GM19372 (cell line): ENCODE measurements around the gene GCK.

ENCODE experiments used
- ATAC-seq: cut with Tn5 transposase; IDR thresholded peaks from one replicate; pipeline ENCODE4 v1.9.1; 2021; ENCODE audit warnings: mild to moderate bottlenecking, low read depth, moderate library complexity; ENCODE audit not compliant: unreplicated experiment

GCK gene

GRCh38 chr7:44158096-44158872, 31.0 kb downstream of the GCK start:
- no peak for ATAC-seq

- no peak for ATAC-seq
These were observed 31.8 kb downstream of the GCK start for GRCh38 chr7:44157116-44158080.

GRCh38 chr7:44156453-44157010, 32.7 kb downstream of the GCK start:
- no peak for ATAC-seq

DNA sequence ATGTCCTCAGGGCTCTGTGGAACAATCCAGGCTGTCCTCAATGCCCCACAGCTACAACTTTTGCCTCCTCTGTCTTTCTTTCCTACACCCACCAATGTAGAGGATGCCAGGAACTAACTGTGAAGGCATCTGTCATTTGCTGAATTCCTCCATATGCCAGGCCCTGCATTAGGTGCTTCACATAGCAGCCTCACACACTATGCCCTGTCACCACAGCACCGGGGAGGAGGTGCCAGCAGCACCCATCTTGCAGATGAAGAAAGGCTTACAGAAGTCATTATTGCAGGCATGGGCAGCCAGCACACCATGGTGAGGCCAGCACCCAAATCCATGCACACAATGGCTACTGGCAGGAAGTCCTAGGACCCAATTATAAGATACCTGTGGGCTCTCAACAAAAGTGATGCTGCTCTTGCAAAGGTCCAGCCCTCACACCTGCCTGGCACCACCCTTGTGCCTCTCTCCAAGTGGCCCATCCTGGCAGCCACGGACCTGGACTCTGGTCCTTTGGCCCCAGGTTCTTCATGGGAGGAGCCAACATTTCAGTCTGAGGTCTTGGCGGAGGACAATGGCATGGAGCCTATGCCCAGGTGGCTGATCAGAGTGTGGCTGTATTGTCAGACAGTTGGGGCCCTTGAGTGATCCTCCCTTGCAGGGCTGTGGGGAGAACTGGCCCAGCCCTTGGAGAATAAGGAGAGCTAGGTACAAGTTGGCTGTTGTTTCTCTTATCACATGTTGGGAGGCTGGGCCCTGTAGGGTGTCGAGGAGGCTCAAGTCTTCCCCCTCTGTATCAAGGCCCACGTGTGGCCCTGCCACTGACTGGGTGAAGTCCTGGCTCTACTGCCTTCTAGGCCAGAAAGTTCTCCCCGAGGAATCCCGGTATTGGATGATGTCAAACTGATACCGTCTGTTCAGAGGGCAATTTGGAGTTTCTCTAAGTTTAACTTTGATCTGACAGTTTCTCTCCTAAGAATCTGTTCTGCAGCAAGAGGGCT, 33.8 kb downstream of the GCK start:
- no peak for ATAC-seq

DNA sequence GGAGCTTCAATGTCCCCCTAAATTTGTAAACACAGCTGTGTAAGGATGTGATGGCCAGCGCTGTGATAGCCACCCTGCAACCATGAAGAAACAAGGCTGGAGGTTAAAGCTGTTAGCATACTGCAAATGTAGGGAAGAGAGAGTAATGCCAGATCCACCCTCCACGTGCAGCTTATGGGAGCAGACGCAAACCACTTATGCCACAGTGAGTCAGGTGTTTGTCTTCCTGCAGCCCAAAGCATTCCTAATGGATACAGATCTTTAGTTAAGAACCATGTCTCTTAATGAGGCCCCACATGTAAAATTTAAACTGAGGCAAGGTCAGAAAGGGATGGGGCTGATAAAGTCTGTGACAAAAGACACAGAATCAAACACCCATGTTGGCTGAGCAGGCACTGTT, 34.5 kb downstream of the GCK start:
- no peak for ATAC-seq

- no peak for ATAC-seq
These were observed 35.3 kb downstream of the GCK start for GRCh38 chr7:44153948-44154335.

- ATAC-seq = no peak
These were observed 36.0 kb downstream of the GCK start for GRCh38 chr7:44152971-44153947.

DNA sequence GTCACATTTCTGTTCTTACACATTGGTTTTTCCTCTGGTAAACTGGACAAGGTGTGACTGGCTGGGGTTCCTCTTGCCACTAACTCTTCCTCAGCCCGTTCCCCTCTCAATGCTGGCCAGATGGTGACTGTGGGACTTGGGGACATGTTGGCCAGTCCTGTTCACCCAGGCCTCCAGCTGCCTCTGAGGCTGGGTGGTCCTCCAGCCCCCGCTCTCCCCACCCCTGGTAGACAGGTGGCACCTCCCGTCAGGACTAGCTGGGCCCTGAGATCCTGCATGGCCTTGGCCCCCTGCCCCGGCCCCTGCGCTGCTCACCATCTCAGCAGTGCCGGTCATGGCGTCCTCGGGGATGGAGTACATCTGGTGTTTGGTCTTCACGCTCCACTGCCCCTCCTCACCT, 37.3 kb downstream of the GCK start:
- ATAC-seq = no peak

DNA sequence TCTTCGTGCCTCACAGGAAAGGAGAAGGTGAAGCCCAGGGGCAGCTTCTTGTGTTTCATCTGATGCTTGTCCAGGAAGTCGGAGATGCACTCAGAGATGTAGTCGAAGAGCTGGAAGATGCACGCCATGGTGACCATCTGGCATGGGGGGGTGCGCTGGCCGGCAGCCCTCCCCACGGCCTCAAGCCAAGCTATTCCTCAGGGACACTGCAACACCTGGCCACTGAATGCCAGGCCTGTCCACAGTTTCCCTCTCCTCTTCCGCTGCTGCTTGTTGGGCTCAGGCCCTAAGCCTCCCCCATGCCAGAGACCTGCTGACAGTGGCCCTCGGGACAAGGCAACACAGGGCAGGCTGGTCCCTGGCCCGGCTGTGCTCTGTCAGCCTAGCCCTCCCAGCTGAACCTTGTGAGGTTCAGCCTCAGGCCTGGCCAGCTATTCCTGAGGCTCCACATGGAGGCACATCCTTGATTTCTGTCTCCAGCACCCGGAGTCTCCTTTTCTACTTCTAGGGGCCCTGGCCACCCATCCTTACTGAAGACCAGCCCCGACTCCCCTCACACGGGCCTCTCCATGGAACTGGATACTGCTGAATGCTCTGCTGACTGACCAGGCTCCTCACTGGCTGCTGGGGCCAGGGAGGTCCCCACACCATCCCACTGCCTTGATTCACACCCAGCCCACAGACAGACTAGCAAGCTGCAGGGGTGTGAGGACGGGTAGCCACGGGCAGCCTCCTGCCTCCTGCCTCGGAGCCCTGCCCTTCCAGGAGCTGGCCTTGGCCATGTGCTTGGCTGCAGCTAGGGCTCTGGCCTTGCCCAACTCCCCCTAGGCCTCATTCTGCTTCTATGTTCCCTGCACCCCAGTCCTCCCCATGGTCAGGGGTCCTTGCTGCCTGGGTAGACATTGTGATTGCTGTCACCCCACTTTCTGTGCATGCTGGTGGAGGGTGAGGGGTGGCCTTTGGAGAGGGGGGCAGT, 38.0 kb downstream of the GCK start:
- ATAC-seq = no peak

- no peak for ATAC-seq
These were observed 38.8 kb downstream of the GCK start for GRCh38 chr7:44150466-44150832.

DNA sequence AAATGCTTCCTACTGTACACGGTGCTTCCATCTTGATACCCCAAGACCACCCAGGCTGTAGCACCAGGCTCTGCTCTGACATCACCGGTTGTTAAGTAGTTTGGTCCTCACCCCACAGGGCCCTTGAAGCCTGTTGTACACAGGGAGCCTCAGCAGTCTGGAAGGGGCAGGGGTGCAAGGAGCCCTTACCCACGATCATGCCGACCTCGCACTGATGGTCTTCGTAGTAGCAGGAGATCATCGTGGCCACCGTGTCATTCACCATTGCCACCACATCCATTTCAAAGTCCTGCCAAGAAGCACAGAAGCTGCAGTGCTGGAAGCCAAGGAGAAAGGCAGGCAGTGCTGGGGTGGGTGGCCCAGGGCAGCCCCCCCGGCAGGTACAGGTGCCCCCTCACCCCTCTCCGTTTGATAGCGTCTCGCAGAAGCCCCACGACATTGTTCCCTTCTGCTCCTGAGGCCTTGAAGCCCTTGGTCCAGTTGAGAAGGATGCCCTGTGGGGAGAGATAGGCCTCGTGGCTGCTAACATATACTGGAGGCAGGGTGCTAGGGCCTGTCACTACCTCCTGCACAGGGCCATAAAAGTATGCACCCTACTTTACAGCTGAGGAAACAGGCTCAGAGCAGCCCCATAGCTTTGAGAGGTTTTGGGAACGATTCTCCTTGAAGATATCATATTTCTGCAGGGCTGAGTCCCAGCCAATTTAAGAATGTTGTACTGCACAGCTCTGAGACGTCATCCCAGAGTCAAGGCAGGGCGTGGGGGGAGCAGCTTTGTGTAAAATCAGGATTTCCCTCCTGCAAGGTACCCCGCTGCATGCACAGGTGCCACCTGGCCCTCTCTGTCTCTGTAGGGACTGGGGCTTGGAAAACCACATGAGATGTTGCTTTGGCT, 39.4 kb downstream of the GCK start:
- no peak for ATAC-seq

DNA sequence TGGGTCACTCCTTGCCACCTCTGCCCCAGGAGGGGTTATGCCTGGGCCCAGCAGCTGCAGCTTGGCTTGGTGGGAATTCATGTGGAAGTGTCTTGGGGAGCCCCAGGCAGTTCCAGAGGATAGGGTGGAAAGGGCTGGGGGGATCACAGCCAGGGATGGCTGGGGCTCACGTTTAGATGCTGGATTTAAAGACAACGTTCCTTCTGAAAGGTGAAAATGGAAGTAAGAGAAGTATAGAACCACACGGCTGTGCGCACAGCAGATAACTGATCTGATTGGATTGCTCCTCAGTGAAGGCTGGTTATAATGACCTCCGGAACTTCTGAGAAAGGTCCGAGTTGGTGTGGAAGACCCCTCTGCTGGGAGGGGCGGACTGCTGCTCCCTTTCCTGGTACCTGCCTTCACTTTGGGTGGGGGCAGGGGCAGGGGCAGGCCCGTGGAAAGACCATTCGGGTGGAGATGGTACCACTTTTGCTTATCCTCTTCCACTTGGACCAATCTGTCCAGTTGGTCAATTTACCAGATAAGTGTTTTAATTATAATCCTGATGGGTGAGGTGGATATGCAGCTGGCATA, 40.2 kb downstream of the GCK start:
- no peak for ATAC-seq

- ATAC-seq = no peak
These were observed 41.1 kb downstream of the GCK start for GRCh38 chr7:44148166-44148565.

GRCh38 chr7:44147026-44147991, 41.9 kb downstream of the GCK start:
- ATAC-seq = no peak
